HepG2 (cell line): ENCODE data around the gene FBF1. TPM values are rescaled to one million over a fixed set of nuclear protein-coding genes. Genes with fewer than 3 reads are reported as not detected.

ENCODE experiments used
- ARID2 ChIP-seq: sonication (generic); formaldehyde crosslinking; IDR thresholded peaks from 2 replicates; pipeline ENCODE4 v1.8.1; 2022; ENCODE audit warnings: mild to moderate bottlenecking, missing genetic modification reagents, borderline replicate concordance
- ATM ChIP-seq: fragments of 450-650 bp; IDR thresholded peaks from 2 replicates; pipeline ENCODE4 v1.7.1; 2017; ENCODE audit warnings: mild to moderate bottlenecking, borderline replicate concordance
- HES4 ChIP-seq: sonication (generic); formaldehyde crosslinking; IDR thresholded peaks from 2 replicates; pipeline ENCODE4 v1.9.0; 2021; ENCODE audit warnings: mild to moderate bottlenecking, missing genetic modification reagents, borderline replicate concordance
- IRX3 ChIP-seq: sonication (generic); formaldehyde crosslinking; IDR thresholded peaks from 2 replicates; pipeline ENCODE4 v1.8.1; 2023; ENCODE audit warnings: mild to moderate bottlenecking, low read depth, missing genetic modification reagents, borderline replicate concordance
- RFX5 ChIP-seq: IDR thresholded peaks from 2 replicates; pipeline ENCODE4 v1.6.1; 2011; ENCODE audit warnings: low read depth, low read length, improper control_type of control experiment
- RXRA ChIP-seq: sonication (generic); formaldehyde crosslinking; IDR thresholded peaks from 2 replicates; pipeline ENCODE4 v1.5.1; 2020; ENCODE audit warnings: missing genetic modification reagents
- STAG1 ChIP-seq: sonication (generic); formaldehyde crosslinking; IDR thresholded peaks from 2 replicates; pipeline ENCODE4 v1.4.0; 2020; ENCODE audit warnings: missing genetic modification reagents
- TBX3 ChIP-seq: fragments of 450-650 bp; IDR thresholded peaks from 2 replicates; pipeline ENCODE4 v1.6.1; 2017; ENCODE audit warnings: antibody characterized with exemption, mild to moderate bottlenecking, inconsistent platforms, borderline replicate concordance
- TCF12 ChIP-seq, 2 experiments: fragments of 450-650 bp in 1 of 2; sonication (generic) in 1 of 2; formaldehyde crosslinking in 1 of 2; IDR thresholded peaks; 2 replicates each; pipeline versions ENCODE4 v1.6.1 to v1.8.0; 2017 to 2022; ENCODE audit warnings: antibody characterized with exemption in 1 of 2, mild to moderate bottlenecking in 1 of 2, missing genetic modification reagents in 1 of 2, moderate library complexity in 1 of 2
- ZBTB7B ChIP-seq: sonication (generic); formaldehyde crosslinking; IDR thresholded peaks from 2 replicates; pipeline ENCODE4 v1.4.0; 2020; ENCODE audit warnings: missing genetic modification reagents
- ZEB1 ChIP-seq: IDR thresholded peaks from 2 replicates; pipeline ENCODE4 v1.6.1; 2012; ENCODE audit warnings: mild to moderate bottlenecking, low read depth, inconsistent platforms; ENCODE audit not compliant: insufficient replicate concordance
- ZIK1 ChIP-seq: sonication (generic); formaldehyde crosslinking; IDR thresholded peaks from 2 replicates; pipeline ENCODE4 v1.5.0; 2020; ENCODE audit warnings: mild to moderate bottlenecking, low read depth, missing genetic modification reagents, borderline replicate concordance
- ZKSCAN1 ChIP-seq: fragments of 150-350 bp; IDR thresholded peaks from 2 replicates; pipeline ENCODE4 v1.6.1; 2014; ENCODE audit warnings: low read length
- ZMAT3 ChIP-seq: sonication (generic); formaldehyde crosslinking; conservative IDR thresholded peaks from 2 replicates; pipeline ENCODE4 v1.7.0; 2021; ENCODE audit warnings: missing genetic modification reagents
- ZNF446 ChIP-seq: sonication (generic); formaldehyde crosslinking; IDR thresholded peaks from 2 replicates; pipeline ENCODE4 v1.5.0; 2020; ENCODE audit warnings: mild to moderate bottlenecking, missing genetic modification reagents
- ZNF451 ChIP-seq: sonication (generic); formaldehyde crosslinking; IDR thresholded peaks from 2 replicates; pipeline ENCODE4 v1.5.0; 2020; ENCODE audit warnings: mild to moderate bottlenecking, missing genetic modification reagents
- ZSCAN21 ChIP-seq: sonication (generic); formaldehyde crosslinking; IDR thresholded peaks from 2 replicates; pipeline ENCODE4 v1.8.0; 2022; ENCODE audit warnings: mild to moderate bottlenecking, missing genetic modification reagents, moderate library complexity, borderline replicate concordance
- polyA plus RNA-seq, 8 experiments: library from polyadenylated mRNA; depleted of rRNA in 3 of 8; stranded (reverse) in 7 of 8; unstranded in 1 of 8; fragments of >200 nt; fragmentation: Illumina TruSeq in 4 of 8; extraction: Trizol in 4 of 8; gene quantifications; 2 replicates each; pipeline versions ENCODE4 v1.2.1 to v1.2.3, GENCODE V29; 2011 to 2016; ENCODE audit warnings: low read depth in 4 of 8, missing spikeins in 1 of 8, mixed read lengths in 1 of 8; ENCODE audit not compliant: insufficient read depth in 1 of 8
- total RNA-seq, 5 experiments: library from RNA; depleted of rRNA; stranded (reverse); fragments of >200 nt; fragmentation: Illumina TruSeq; extraction: Trizol; gene quantifications; 2 replicates each; pipeline ENCODE4 v1.2.3, GENCODE V29; 2016; ENCODE audit warnings: low read depth in 1 of 5
- TF ChIP-seq, protein P1 (sequence below): sonication (generic); formaldehyde crosslinking; IDR thresholded peaks from 2 replicates; pipeline ENCODE4 v1.4.0; 2020; ENCODE audit warnings: missing genetic modification reagents
- TF ChIP-seq, protein P2 (sequence below): sonication (generic); formaldehyde crosslinking; IDR thresholded peaks from 2 replicates; pipeline ENCODE4 v1.9.0; 2022; ENCODE audit warnings: low read depth, missing genetic modification reagents
- TF ChIP-seq, protein P3 (sequence below): sonication (generic); formaldehyde crosslinking; IDR thresholded peaks from 2 replicates; pipeline ENCODE4 v1.5.0; 2020; ENCODE audit warnings: mild to moderate bottlenecking, missing genetic modification reagents
- TF ChIP-seq, protein P4 (sequence below): sonication (generic); formaldehyde crosslinking; IDR thresholded peaks from 2 replicates; pipeline ENCODE4 v1.8.1; 2023; ENCODE audit warnings: mild to moderate bottlenecking, moderate library complexity, missing genetic modification reagents

The FBF1 gene
- total and polyA plus RNA-seq, 2 of the 13 experiments (the other 11 are each of a cell fraction or from before 2014, with no cell fraction given): 2.4 to 8.1 TPM

DNA sequence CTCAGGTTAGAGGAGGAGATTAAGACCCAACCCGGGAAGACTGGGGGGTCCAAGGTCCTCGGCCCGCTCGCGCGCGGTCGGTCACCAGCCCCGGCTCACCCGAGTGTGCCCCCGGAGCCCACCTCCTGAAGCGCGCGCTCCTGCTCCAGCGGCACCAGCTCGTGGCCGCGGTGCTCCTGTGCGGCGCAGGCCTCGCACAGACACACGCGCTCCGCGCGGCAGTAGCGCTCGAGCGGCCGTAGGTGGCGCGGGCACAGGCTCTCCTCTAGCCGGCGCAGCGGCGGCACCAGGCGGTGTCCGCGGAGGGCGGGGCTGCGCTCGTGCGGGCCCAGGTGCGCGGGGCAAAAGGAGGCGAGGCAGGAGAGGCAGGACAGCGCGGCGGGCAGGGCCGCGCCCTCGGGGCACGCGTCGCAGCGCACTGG is 63.1 kb downstream of the FBF1 start (continued):
- TF ChIP-seq RXRA (CRISPR knock-in tag): no peak; the same call in 1 of the 2 replicates
- TF ChIP-seq HES4: no peak; the same call in 1 of the 2 replicates
- no peak for TF ChIP-seq TBX3
- TF ChIP-seq IRX3: peak; percentile 91; the same call in 1 of the 2 replicates
- TF ChIP-seq, protein P1, sequence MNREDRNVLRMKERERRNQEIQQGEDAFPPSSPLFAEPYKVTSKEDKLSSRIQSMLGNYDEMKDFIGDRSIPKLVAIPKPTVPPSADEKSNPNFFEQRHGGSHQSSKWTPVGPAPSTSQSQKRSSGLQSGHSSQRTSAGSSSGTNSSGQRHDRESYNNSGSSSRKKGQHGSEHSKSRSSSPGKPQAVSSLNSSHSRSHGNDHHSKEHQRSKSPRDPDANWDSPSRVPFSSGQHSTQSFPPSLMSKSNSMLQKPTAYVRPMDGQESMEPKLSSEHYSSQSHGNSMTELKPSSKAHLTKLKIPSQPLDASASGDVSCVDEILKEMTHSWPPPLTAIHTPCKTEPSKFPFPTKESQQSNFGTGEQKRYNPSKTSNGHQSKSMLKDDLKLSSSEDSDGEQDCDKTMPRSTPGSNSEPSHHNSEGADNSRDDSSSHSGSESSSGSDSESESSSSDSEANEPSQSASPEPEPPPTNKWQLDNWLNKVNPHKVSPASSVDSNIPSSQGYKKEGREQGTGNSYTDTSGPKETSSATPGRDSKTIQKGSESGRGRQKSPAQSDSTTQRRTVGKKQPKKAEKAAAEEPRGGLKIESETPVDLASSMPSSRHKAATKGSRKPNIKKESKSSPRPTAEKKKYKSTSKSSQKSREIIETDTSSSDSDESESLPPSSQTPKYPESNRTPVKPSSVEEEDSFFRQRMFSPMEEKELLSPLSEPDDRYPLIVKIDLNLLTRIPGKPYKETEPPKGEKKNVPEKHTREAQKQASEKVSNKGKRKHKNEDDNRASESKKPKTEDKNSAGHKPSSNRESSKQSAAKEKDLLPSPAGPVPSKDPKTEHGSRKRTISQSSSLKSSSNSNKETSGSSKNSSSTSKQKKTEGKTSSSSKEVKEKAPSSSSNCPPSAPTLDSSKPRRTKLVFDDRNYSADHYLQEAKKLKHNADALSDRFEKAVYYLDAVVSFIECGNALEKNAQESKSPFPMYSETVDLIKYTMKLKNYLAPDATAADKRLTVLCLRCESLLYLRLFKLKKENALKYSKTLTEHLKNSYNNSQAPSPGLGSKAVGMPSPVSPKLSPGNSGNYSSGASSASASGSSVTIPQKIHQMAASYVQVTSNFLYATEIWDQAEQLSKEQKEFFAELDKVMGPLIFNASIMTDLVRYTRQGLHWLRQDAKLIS: peak; percentile 23; the same call in 1 of the 2 replicates
- no peak for TF ChIP-seq ATM
- TF ChIP-seq ZKSCAN1: no peak
- TF ChIP-seq, protein P2, sequence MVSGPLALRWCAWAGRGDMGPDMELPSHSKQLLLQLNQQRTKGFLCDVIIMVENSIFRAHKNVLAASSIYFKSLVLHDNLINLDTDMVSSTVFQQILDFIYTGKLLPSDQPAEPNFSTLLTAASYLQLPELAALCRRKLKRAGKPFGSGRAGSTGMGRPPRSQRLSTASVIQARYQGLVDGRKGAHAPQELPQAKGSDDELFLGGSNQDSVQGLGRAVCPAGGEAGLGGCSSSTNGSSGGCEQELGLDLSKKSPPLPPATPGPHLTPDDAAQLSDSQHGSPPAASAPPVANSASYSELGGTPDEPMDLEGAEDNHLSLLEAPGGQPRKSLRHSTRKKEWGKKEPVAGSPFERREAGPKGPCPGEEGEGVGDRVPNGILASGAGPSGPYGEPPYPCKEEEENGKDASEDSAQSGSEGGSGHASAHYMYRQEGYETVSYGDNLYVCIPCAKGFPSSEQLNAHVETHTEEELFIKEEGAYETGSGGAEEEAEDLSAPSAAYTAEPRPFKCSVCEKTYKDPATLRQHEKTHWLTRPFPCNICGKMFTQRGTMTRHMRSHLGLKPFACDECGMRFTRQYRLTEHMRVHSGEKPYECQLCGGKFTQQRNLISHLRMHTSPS (CRISPR knock-in tag): peak; percentile 38; the same call in 1 of the 2 replicates
- TF ChIP-seq ZEB1: no peak
- TF ChIP-seq RFX5: no peak; the same call in 1 of the 2 replicates
- peak; percentile 72; the same call in 1 of the 2 replicates for TF ChIP-seq ARID2 (CRISPR knock-in tag)
- TF ChIP-seq, protein P3, sequence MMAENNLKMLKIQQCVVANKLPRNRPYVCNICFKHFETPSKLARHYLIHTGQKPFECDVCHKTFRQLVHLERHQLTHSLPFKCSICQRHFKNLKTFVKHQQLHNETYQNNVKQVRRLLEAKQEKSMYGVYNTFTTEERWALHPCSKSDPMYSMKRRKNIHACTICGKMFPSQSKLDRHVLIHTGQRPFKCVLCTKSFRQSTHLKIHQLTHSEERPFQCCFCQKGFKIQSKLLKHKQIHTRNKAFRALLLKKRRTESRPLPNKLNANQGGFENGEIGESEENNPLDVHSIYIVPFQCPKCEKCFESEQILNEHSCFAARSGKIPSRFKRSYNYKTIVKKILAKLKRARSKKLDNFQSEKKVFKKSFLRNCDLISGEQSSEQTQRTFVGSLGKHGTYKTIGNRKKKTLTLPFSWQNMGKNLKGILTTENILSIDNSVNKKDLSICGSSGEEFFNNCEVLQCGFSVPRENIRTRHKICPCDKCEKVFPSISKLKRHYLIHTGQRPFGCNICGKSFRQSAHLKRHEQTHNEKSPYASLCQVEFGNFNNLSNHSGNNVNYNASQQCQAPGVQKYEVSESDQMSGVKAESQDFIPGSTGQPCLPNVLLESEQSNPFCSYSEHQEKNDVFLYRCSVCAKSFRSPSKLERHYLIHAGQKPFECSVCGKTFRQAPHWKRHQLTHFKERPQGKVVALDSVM: no peak; the same call in 1 of the 2 replicates
- TF ChIP-seq ZBTB7B (CRISPR knock-in tag): no peak
- TF ChIP-seq ZIK1 (CRISPR knock-in tag): peak; percentile 74; the same call in 1 of the 2 replicates
- TF ChIP-seq ZMAT3 (CRISPR knock-in tag): no peak; the same call in 1 of the 2 replicates
- TF ChIP-seq ZNF451: peak; percentile 85; the same call in 1 of the 2 replicates
- no peak for TF ChIP-seq TCF12 (IDR thresholded peaks at IDR 0.05)
- no peak for TF ChIP-seq TCF12 (CRISPR knock-in tag; IDR thresholded peaks at IDR 0.05)
- TF ChIP-seq ZSCAN21: peak; percentile 86; the same call in 1 of the 2 replicates
- TF ChIP-seq, protein P4, sequence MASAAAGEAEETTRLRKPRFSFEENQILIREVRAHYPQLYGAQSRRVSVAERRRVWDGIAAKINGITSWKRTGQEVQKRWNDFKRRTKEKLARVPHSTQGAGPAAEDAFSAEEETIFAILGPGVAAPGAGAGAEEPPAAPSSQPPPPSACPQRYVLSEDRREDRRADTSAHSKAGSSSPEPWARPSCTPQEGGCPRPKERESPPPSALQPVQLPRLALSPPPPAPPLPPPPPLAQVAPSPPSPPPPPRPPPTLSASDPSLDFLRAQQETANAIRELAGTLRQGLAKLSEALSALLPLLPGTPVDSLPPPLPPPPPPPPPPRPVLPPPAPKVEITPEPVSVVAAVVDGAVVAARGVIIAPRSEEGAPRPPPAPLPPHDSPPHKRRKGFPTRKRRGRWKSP (CRISPR knock-in tag): peak; percentile 93
- TF ChIP-seq ZNF446 (CRISPR knock-in tag): no peak; the same call in none of the 2 replicates
- peak; percentile 47 for TF ChIP-seq STAG1 (CRISPR knock-in tag)
